Sigmoid colon (tissue), 7 donors: ENCODE measurements around the gene CDKAL1. TPM values are rescaled to one million over a fixed set of nuclear protein-coding genes. Genes with fewer than 3 reads are reported as not detected.

ENCODE experiments used
- DNase-seq: peaks from one replicate; pipeline ENCODE4 v3.0.0-alpha.2; 2019
- H3K27ac ChIP-seq, 4 donors: fragments of 200-600 bp; sonication (generic); one replicate each; pipeline ENCODE4 v1.5.1; 2016 to 2019; ENCODE audit warnings: mild to moderate bottlenecking in 1 of 4
- H3K27me3 ChIP-seq, 3 donors: fragments of 200-600 bp; sonication (generic); one replicate each; pipeline ENCODE4 v1.5.1; 2019; ENCODE audit warnings: mild to moderate bottlenecking in 1 of 3
- H3K36me3 ChIP-seq, 4 donors: fragments of 200-600 bp; sonication (generic); one replicate each; pipeline ENCODE4 v1.5.1; 2016 to 2019
- H3K4me1 ChIP-seq, 4 donors: fragments of 200-600 bp; sonication (generic); one replicate each; pipeline ENCODE4 v1.5.1; 2017 to 2019
- H3K4me3 ChIP-seq, 4 donors: fragments of 200-600 bp; sonication (generic); one replicate each; pipeline ENCODE4 v1.5.1; 2017 to 2019; ENCODE audit warnings: mild to moderate bottlenecking in 2 of 4, moderate library complexity in 1 of 4
- H3K9me3 ChIP-seq, 4 donors: fragments of 200-600 bp in 3 of 4; sonication (generic) in 3 of 4; one replicate each; pipeline versions ENCODE4 v1.5.1 to v1.6.1; 2013 to 2019
- CTCF ChIP-seq, 4 experiments: fragments of 450-650 bp in 3 of 4; fragments of 200-600 bp in 1 of 4; IDR thresholded peaks; one replicate each; pipeline ENCODE4 v1.5.1; 2016 to 2019; ENCODE audit warnings: antibody characterized with exemption in 4 of 4, mild to moderate bottlenecking in 3 of 4, moderate library complexity in 2 of 4
- EP300 ChIP-seq, 4 donors: sonication (generic); formaldehyde crosslinking; IDR thresholded peaks; one replicate each; pipeline ENCODE4 v1.6.1; 2017; ENCODE audit warnings: antibody characterized with exemption in 4 of 4
- POLR2A ChIP-seq, 2 donors: fragments of 450-650 bp; IDR thresholded peaks; one replicate each; pipeline ENCODE4 v1.6.1; 2016; ENCODE audit warnings: antibody characterized with exemption in 2 of 2, mild to moderate bottlenecking in 2 of 2, moderate library complexity in 2 of 2
- POLR2AphosphoS5 ChIP-seq, 4 donors: sonication (generic); formaldehyde crosslinking; IDR thresholded peaks; one replicate each; pipeline ENCODE4 v1.6.1; 2017; ENCODE audit warnings: antibody characterized with exemption in 4 of 4
- WGBS, 2 donors: extraction: QIAGEN DNeasy Blood & Tissue Kit; methylation state at CpG; one replicate each; pipeline ENCODE4 v1.1.7; 2013; 5-methylcytosine and 5-hydroxymethylcytosine counted together
- intact Hi-C: fragments of 100-400 bp; cut with DNase I; formaldehyde crosslinking; loops from one replicate; pipeline ENCODE4 v1.15.1; 2023
- polyA plus RNA-seq, 3 donors: library from polyadenylated mRNA; stranded (reverse); fragments of 200-250 nt; gene quantifications; one replicate each; pipeline ENCODE4 v1.2.3, GENCODE V29; 2013
- total RNA-seq, 4 donors: library from RNA; depleted of rRNA; stranded (reverse); fragments of >200 nt; gene quantifications; one replicate each; pipeline ENCODE4 v1.1.0, GENCODE V29; 2016
- donor health status: healthy with polysubstance abuse.
- donor health status: Bipolar disorder and iron deficiency.
- donor health status: healthy.

Gene CDKAL1
- total and polyA plus RNA-seq, 7 donors, result 2.8 to 14.7 (median 11.4) TPM

DNA sequence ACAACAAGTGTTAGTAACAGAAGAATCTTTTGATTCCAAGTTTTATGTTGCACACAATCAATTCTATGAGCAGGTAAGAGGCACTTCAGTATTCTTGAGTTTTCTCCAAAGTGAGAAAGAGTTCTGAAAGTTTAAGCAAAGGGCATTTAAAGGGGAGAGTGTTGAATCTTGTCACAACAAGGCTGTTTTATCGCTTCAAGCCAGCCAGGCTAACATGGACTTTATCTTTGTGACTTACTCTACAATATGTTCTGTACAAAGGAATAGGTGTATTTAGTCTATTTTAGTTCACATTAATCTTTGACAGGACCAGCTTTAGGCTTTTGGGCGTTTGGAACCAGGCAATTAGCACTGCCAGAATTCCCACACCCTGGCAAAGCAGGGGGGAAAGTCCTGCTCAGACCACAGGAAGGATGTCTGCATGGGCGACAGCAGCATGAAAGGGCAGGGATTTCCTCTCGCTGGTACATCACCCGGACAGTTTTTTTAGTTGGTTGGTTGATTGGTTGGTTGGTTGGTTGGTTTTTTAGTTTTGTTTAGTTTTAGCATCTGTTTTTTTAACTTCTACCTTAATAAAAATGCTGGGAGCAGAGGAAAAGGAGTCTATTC lies 663.9 kb downstream of the CDKAL1 start:
- Histone ChIP-seq H3K27ac (no peak overlapping the region), H3K4me3 (no peak overlapping the region), H3K4me1 (peaks cover 0 to 38% (median 7%) of the 10 kb centered on the region in 4 donors), H3K9me3 (no peaks in the 10 kb centered on the region), H3K27me3 (no peaks in the 10 kb centered on the region), H3K36me3 (no peaks in the 10 kb centered on the region)
- no peak for DNase-seq
- 65 to 86% methylated on average over 5 of the region's 5 CpGs for WGBS, 2 donors
- intact Hi-C loops, result no loop called here
- no peak for TF ChIP-seq POLR2A (IDR thresholded peaks at IDR 0.05)
- no peak for TF ChIP-seq EP300 (IDR thresholded peaks at IDR 0.05)

DNA sequence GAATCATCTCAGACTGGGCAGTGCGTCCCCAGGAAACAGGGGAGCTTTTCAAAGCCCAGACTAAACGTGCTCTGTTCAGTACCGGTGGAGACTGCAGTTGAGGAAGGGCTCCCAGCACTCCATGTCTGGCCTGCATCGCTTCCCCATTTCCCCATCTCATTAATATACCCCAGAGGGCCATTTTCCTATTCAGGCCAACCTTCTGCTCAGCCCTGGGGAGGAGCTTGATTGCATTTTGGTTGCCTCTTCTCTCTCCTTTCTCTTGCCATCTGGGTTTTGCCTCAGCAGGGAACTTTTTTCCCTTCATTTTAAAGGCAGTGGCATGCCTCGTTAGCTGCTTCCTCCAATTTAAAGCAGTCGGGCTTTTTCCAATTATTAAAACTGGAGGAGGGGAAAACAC lies 665.0 kb downstream of the CDKAL1 start:
- peaks cover 0 to 38% (median 7%) of the 10 kb centered on the region in 4 donors for H3K4me1 ChIP-seq
- H3K27ac ChIP-seq, result no peak overlapping the region
- H3K36me3 ChIP-seq, result no peaks in the 10 kb centered on the region
- H3K9me3 ChIP-seq, result no peaks in the 10 kb centered on the region
- intact Hi-C loops, result no loop called here
- no peak overlapping the region for H3K4me3 ChIP-seq
- 90 to 94% methylated on average over 6 of the region's 6 CpGs for WGBS, 2 donors
- TF ChIP-seq POLR2AphosphoS5 (IDR thresholded peaks at IDR 0.05), result no peak
- TF ChIP-seq EP300 (IDR thresholded peaks at IDR 0.05), result no peak
- TF ChIP-seq POLR2A (IDR thresholded peaks at IDR 0.05), result no peak
- no peak for TF ChIP-seq CTCF (IDR thresholded peaks at IDR 0.05)
- no peaks in the 10 kb centered on the region for H3K27me3 ChIP-seq
- DNase-seq, result no peak

DNA sequence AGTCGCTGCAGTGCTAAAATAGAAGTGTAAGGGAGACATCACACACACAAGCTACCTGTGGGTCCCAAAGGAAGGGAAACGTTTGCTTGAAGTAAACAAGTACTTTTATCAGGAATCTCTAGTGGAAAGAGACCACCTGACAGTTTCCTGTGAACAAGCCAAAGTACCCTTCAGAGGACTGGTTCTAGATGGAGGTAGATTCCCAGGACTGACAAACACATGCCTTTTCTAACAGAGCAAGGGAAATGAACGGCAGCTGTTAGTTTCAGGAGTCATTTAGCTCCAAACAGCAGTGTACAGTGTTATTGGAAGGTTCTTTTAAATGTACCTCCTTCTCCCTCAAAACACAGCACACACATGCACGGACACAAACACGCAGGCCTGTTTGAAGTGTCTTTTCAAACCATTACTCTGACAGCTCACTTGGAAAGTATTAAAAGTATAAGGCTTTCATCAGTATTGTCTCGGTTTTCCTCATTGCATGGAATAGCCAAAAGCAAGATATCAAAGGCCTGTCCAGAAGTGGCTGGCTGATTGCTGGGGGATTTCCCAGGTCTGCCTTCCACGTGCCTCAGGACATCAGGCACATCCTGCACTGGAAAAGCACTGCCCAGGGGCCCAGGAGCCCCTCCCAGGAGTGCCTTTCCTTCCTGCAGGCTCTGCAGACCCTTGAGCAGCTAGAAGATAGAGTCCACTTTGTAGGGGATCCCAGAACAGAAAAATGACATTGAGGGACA lies 666.0 kb downstream of the CDKAL1 start:
- intact Hi-C loops, result no loop called here
- TF ChIP-seq EP300 (IDR thresholded peaks at IDR 0.05) (no peak), POLR2AphosphoS5 (IDR thresholded peaks at IDR 0.05) (no peak), CTCF (IDR thresholded peaks at IDR 0.05) (no peak), POLR2A (IDR thresholded peaks at IDR 0.05) (no peak)
- Histone ChIP-seq H3K27me3 (no peaks in the 10 kb centered on the region), H3K36me3 (no peaks in the 10 kb centered on the region), H3K4me3 (no peak overlapping the region), H3K4me1 (peaks cover 0 to 34% (median 7%) of the 10 kb centered on the region in 4 donors), H3K9me3 (no peaks in the 10 kb centered on the region), H3K27ac (no peak overlapping the region)
- WGBS, 2 donors, result 68 to 73% methylated on average over 7 of the region's 7 CpGs
- DNase-seq, result no peak

- intact Hi-C loops, result no loop called here
- TF ChIP-seq CTCF (IDR thresholded peaks at IDR 0.05) (no peak), POLR2AphosphoS5 (IDR thresholded peaks at IDR 0.05) (no peak)
- Histone ChIP-seq H3K27ac (no peak overlapping the region), H3K4me1 (peaks cover 0 to 25% (median under 1%) of the 10 kb centered on the region in 4 donors), H3K27me3 (no peaks in the 10 kb centered on the region), H3K9me3 (no peaks in the 10 kb centered on the region), H3K4me3 (no peak overlapping the region), H3K36me3 (no peaks in the 10 kb centered on the region)
- no peak for DNase-seq
- 45 to 54% methylated on average over 4 of the region's 4 CpGs for WGBS, 2 donors
These were observed 666.9 kb downstream of the CDKAL1 start for GRCh38 chr6:21201187-21201586.

GRCh38 chr6:21201637-21202350 lies 667.5 kb downstream of the CDKAL1 start:
- intact Hi-C loops, result no loop called here
- WGBS, 2 donors, result 72 to 86% methylated on average over 10 of the region's 10 CpGs
- Histone ChIP-seq H3K36me3 (no peaks in the 10 kb centered on the region), H3K4me1 (peaks cover 0 to 19% (median 0%) of the 10 kb centered on the region in 4 donors), H3K4me3 (no peak overlapping the region), H3K9me3 (no peaks in the 10 kb centered on the region), H3K27ac (no peak overlapping the region), H3K27me3 (no peaks in the 10 kb centered on the region)
- no peak for DNase-seq
- no peak for TF ChIP-seq CTCF (IDR thresholded peaks at IDR 0.05)
- TF ChIP-seq POLR2A (IDR thresholded peaks at IDR 0.05), result no peak
- no peak for TF ChIP-seq EP300 (IDR thresholded peaks at IDR 0.05)
- no peak for TF ChIP-seq POLR2AphosphoS5 (IDR thresholded peaks at IDR 0.05)
